HepG2 (cell line): ENCODE measurements around the gene TET3. TPM values are rescaled to one million over a fixed set of nuclear protein-coding genes. Genes with fewer than 3 reads are reported as not detected.

ENCODE experiments used
- ARID2 ChIP-seq: sonication (generic); formaldehyde crosslinking; IDR thresholded peaks from 2 replicates; pipeline ENCODE4 v1.8.1; 2022; ENCODE audit warnings: mild to moderate bottlenecking, missing genetic modification reagents, borderline replicate concordance
- FOXC1 ChIP-seq: sonication (generic); formaldehyde crosslinking; IDR thresholded peaks from 2 replicates; pipeline ENCODE4 v1.8.0; 2022; ENCODE audit warnings: mild to moderate bottlenecking, missing genetic modification reagents, borderline replicate concordance
- GZF1 ChIP-seq: sonication (generic); formaldehyde crosslinking; IDR thresholded peaks from 2 replicates; pipeline ENCODE4 v1.5.1; 2020; ENCODE audit warnings: mild to moderate bottlenecking, missing genetic modification reagents
- HIVEP1 ChIP-seq: sonication (generic); formaldehyde crosslinking; IDR thresholded peaks from 2 replicates; pipeline ENCODE4 v1.4.0; 2020; ENCODE audit warnings: mild to moderate bottlenecking, missing genetic modification reagents
- HOXD1 ChIP-seq: sonication (generic); formaldehyde crosslinking; IDR thresholded peaks from 2 replicates; pipeline ENCODE4 v1.5.0; 2020; ENCODE audit warnings: missing genetic modification reagents
- IRF2 ChIP-seq: IDR thresholded peaks from 2 replicates; pipeline ENCODE4 v1.6.1; 2018; ENCODE audit warnings: missing genetic modification reagents, missing compliant biosample characterization
- KAT7 ChIP-seq: IDR thresholded peaks from 2 replicates; pipeline ENCODE4 v1.6.1; 2018; ENCODE audit warnings: borderline replicate concordance, missing compliant biosample characterization
- MAFF ChIP-seq: IDR thresholded peaks from 2 replicates; pipeline ENCODE4 v1.6.1; 2011; ENCODE audit warnings: low read depth, low read length, improper control_type of control experiment
- MXD4 ChIP-seq: IDR thresholded peaks from 2 replicates; pipeline ENCODE4 v1.6.1; 2016; ENCODE audit warnings: mild to moderate bottlenecking, missing biosample characterization, missing genetic modification reagents
- MYC ChIP-seq: sonication (generic); formaldehyde crosslinking; IDR thresholded peaks from 2 replicates; pipeline ENCODE4 v1.9.0; 2021; ENCODE audit warnings: missing genetic modification reagents, borderline replicate concordance
- NFKB2 ChIP-seq: sonication (generic); formaldehyde crosslinking; IDR thresholded peaks from 2 replicates; pipeline ENCODE4 v1.4.0; 2020; ENCODE audit warnings: missing genetic modification reagents, borderline replicate concordance
- ZBTB25 ChIP-seq: IDR thresholded peaks from 2 replicates; pipeline ENCODE4 v1.6.1; 2018; ENCODE audit warnings: missing genetic modification reagents
- ZBTB34 ChIP-seq: sonication (generic); formaldehyde crosslinking; IDR thresholded peaks from 2 replicates; pipeline ENCODE4 v1.8.0; 2022; ENCODE audit warnings: mild to moderate bottlenecking, missing genetic modification reagents
- ZNF138 ChIP-seq: sonication (generic); formaldehyde crosslinking; IDR thresholded peaks from 2 replicates; pipeline ENCODE4 v1.5.0; 2020; ENCODE audit warnings: mild to moderate bottlenecking, low read depth, missing genetic modification reagents
- ZNF160 ChIP-seq: sonication (generic); formaldehyde crosslinking; IDR thresholded peaks from 2 replicates; pipeline ENCODE4 v1.8.0; 2022; ENCODE audit warnings: mild to moderate bottlenecking, inconsistent platforms, missing genetic modification reagents
- ZNF276 ChIP-seq: sonication (generic); formaldehyde crosslinking; IDR thresholded peaks from 2 replicates; pipeline ENCODE4 v1.4.0; 2020; ENCODE audit warnings: mild to moderate bottlenecking, low read depth, missing genetic modification reagents
- ZNF547 ChIP-seq: sonication (generic); formaldehyde crosslinking; IDR thresholded peaks from 2 replicates; pipeline ENCODE4 v1.5.1; 2020; ENCODE audit warnings: mild to moderate bottlenecking, missing genetic modification reagents
- ZNF740 ChIP-seq: sonication (generic); formaldehyde crosslinking; IDR thresholded peaks from 2 replicates; pipeline ENCODE4 v1.4.0; 2020; ENCODE audit warnings: missing genetic modification reagents
- polyA plus RNA-seq, 8 experiments: library from polyadenylated mRNA; depleted of rRNA in 3 of 8; stranded (reverse) in 7 of 8; unstranded in 1 of 8; fragments of >200 nt; fragmentation: Illumina TruSeq in 4 of 8; extraction: Trizol in 4 of 8; gene quantifications; 2 replicates each; pipeline versions ENCODE4 v1.2.1 to v1.2.3, GENCODE V29; 2011 to 2016; ENCODE audit warnings: low read depth in 4 of 8, missing spikeins in 1 of 8, mixed read lengths in 1 of 8; ENCODE audit not compliant: insufficient read depth in 1 of 8
- total RNA-seq, 5 experiments: library from RNA; depleted of rRNA; stranded (reverse); fragments of >200 nt; fragmentation: Illumina TruSeq; extraction: Trizol; gene quantifications; 2 replicates each; pipeline ENCODE4 v1.2.3, GENCODE V29; 2016; ENCODE audit warnings: low read depth in 1 of 5
- TF ChIP-seq, protein P1 (sequence below): sonication (generic); formaldehyde crosslinking; IDR thresholded peaks from 2 replicates; pipeline ENCODE4 v1.5.0; 2020; ENCODE audit warnings: missing genetic modification reagents, mild to moderate bottlenecking, borderline replicate concordance
- TF ChIP-seq, protein P2 (sequence below): sonication (generic); formaldehyde crosslinking; IDR thresholded peaks from 2 replicates; pipeline ENCODE4 v1.5.0; 2020; ENCODE audit warnings: mild to moderate bottlenecking, missing genetic modification reagents, moderate library complexity

Gene TET3
- total and polyA plus RNA-seq, 2 of the 13 experiments (the other 11 are each of a cell fraction or from before 2014, with no cell fraction given) = 4.3 to 6.8 TPM

DNA sequence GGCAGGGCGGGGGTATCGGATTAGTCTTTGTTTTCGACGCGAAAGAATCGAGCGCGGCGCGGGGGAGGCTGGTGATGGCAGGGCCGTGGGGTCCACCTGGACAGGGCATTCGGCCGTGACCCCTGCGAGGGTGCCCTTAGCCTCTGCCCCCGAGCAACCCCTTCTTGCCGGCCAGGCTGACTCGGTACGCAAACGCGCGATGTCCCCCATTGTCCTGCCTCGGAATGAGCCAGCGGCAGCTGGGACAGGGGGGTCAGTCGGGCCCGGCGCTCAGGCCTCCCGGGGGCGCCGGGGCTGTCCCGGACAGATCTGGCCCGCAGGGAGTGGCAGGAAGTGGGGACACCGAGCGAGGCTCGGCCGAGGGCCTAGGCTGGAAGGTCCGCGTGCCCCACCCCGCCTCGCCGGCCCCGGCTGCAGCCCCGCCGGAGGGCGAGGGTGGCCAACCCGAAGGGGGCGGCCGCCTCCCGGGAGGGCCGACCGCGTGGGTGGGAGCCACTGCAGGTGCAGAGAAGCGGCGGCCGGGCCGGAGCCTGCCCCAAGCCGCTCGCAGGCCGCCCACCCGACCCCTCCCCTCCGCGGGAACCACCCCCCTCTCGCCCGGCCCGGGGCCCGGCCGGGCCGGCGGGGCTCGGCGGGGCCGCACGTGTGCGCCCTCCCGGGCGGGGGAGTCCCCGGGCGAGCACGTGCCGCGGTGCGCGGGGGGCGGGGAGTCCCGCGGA is at the start of gene TET3 (continued):
- TF ChIP-seq ZBTB34 (0 out of 2 replicates have a peak, but pooled peaks have one; percentile 61), GZF1 (CRISPR knock-in tag) (no peak), HOXD1 (CRISPR knock-in tag) (no peak), ZNF138 (CRISPR knock-in tag) (peak; percentile 70), FOXC1 (CRISPR knock-in tag) (peak; percentile 90; the same call in 1 of the 2 replicates), HIVEP1 (peak; percentile 46), ZBTB25 (CRISPR knock-in tag) (peak; percentile 70; the same call in 1 of the 2 replicates), MAFF (no peak), ZNF160 (CRISPR knock-in tag) (peak; percentile 65), IRF2 (CRISPR knock-in tag) (0 out of 2 replicates have a peak, but pooled peaks have one; percentile 4), ZNF740 (CRISPR knock-in tag) (0 out of 2 replicates have a peak, but pooled peaks have one; percentile 47), ZNF547 (CRISPR knock-in tag) (no peak), NFKB2 (CRISPR knock-in tag) (peak; percentile 66; the same call in 1 of the 2 replicates), ZNF276 (CRISPR knock-in tag) (peak; percentile 75), MXD4 (CRISPR knock-in tag) (peak; percentile 42), MYC (CRISPR knock-in tag) (peak; percentile 70), KAT7 (peak; percentile 57; the same call in 1 of the 2 replicates), ARID2 (0 out of 2 replicates have a peak, but pooled peaks have one; percentile 5)
- TF ChIP-seq, protein P1, sequence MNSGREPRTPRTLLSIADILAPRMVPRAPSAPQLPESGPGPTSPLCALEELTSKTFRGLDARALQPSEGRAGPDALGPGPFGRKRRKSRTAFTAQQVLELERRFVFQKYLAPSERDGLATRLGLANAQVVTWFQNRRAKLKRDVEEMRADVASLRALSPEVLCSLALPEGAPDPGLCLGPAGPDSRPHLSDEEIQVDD (CRISPR knock-in tag) = peak; percentile 56; the same call in 1 of the 2 replicates
- TF ChIP-seq, protein P2, sequence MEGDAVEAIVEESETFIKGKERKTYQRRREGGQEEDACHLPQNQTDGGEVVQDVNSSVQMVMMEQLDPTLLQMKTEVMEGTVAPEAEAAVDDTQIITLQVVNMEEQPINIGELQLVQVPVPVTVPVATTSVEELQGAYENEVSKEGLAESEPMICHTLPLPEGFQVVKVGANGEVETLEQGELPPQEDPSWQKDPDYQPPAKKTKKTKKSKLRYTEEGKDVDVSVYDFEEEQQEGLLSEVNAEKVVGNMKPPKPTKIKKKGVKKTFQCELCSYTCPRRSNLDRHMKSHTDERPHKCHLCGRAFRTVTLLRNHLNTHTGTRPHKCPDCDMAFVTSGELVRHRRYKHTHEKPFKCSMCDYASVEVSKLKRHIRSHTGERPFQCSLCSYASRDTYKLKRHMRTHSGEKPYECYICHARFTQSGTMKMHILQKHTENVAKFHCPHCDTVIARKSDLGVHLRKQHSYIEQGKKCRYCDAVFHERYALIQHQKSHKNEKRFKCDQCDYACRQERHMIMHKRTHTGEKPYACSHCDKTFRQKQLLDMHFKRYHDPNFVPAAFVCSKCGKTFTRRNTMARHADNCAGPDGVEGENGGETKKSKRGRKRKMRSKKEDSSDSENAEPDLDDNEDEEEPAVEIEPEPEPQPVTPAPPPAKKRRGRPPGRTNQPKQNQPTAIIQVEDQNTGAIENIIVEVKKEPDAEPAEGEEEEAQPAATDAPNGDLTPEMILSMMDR (CRISPR knock-in tag) = 0 out of 2 replicates have a peak, but pooled peaks have one; percentile 3
